H1 (cell line): ENCODE data around the gene ZBTB25. TPM values are rescaled to one million over a fixed set of nuclear protein-coding genes. Genes with fewer than 3 reads are reported as not detected.

ENCODE experiments used
- CTCF ChIA-PET: fragments of 300-600 bp; sonication (Branson Sonifier 250); formaldehyde crosslinking; loops from one replicate; lab custom pipeline; 2021; ENCODE audit not compliant: partially characterized antibody; lab: Charles Lee
- POLR2A ChIA-PET: fragments of 300-600 bp; sonication (Branson Sonifier 250); formaldehyde crosslinking; loops from one replicate; lab custom pipeline; 2021; ENCODE audit warnings: inconsistent platforms; ENCODE audit not compliant: partially characterized antibody; lab: Charles Lee
- DNase-seq, 2 experiments: peaks; one replicate each; pipeline versions ENCODE4 v3.0.0 to v3.0.0-alpha.2; 2010 to 2022; ENCODE audit warnings: low spot score in 2 of 2, low read depth in 1 of 2, mixed read lengths in 1 of 2
- FAIRE-seq: peaks from 2 replicates; lab custom pipeline; 2011; peaks lifted over from hg19 to GRCh38; lab: Jason Lieb, UNC
- H2AFZ ChIP-seq: 2 replicates; pipeline ENCODE4 v1.8.1; 2012; ENCODE audit warnings: low read length, inconsistent platforms
- H2AK5ac ChIP-seq: 2 replicates; pipeline ENCODE4 v1.6.1; 2013; ENCODE audit warnings: low read depth, low read length
- H2BK120ac ChIP-seq: replicated peaks from 2 replicates; pipeline ENCODE3; 2013; ENCODE audit warnings: low read depth, low read length, inconsistent platforms
- H2BK12ac ChIP-seq: 2 replicates; pipeline ENCODE4 v1.6.1; 2013; ENCODE audit warnings: low read depth, low read length
- H2BK15ac ChIP-seq: 2 replicates; pipeline ENCODE4 v1.6.1; 2013; ENCODE audit warnings: low read length
- H2BK20ac ChIP-seq: 2 replicates; pipeline ENCODE4 v1.6.1; 2013; ENCODE audit warnings: low read length
- H2BK5ac ChIP-seq: 2 replicates; pipeline ENCODE4 v1.6.1; 2013; ENCODE audit warnings: low read depth, low read length
- H3K14ac ChIP-seq: 2 replicates; pipeline ENCODE4 v1.6.1; 2013; ENCODE audit warnings: inconsistent platforms; ENCODE audit not compliant: insufficient read length
- H3K18ac ChIP-seq: 2 replicates; pipeline ENCODE4 v1.6.1; 2013; ENCODE audit warnings: low read length; ENCODE audit errors: extremely low read depth
- H3K23ac ChIP-seq: 2 replicates; pipeline ENCODE4 v1.6.1; 2013; ENCODE audit warnings: inconsistent platforms; ENCODE audit not compliant: insufficient read length
- H3K23me2 ChIP-seq: 2 replicates; pipeline ENCODE4 v1.6.1; 2013; ENCODE audit warnings: low read depth, low read length
- H3K27ac ChIP-seq: 2 replicates; pipeline ENCODE4 v1.6.1; 2011; ENCODE audit warnings: low read depth, low read length, inconsistent platforms
- H3K27me3 ChIP-seq, 4 experiments: replicated peaks in 1 of 4; 1 replicate in 1 of 4; 2 replicates in 3 of 4; pipeline versions ENCODE4 v1.6.1 to v1.8.1; 2011 to 2013; ENCODE audit warnings: low read length in 3 of 4, mild to moderate bottlenecking in 3 of 4, inconsistent platforms in 2 of 4, mixed read lengths in 2 of 4, moderate library complexity in 1 of 4; ENCODE audit not compliant: control insufficient read depth in 3 of 4, insufficient read depth in 3 of 4; ENCODE audit errors: extremely low read depth in 1 of 4
- H3K36me3 ChIP-seq, 4 experiments: 2 replicates each; pipeline versions ENCODE4 v1.6.1 to v1.8.1; 2011 to 2013; ENCODE audit warnings: mild to moderate bottlenecking in 4 of 4, low read length in 3 of 4, moderate library complexity in 2 of 4, control low read depth in 1 of 4, inconsistent platforms in 1 of 4; ENCODE audit not compliant: insufficient read depth in 4 of 4, control insufficient read depth in 2 of 4
- H3K4ac ChIP-seq: replicated peaks from 2 replicates; pipeline ENCODE3; 2013; ENCODE audit warnings: low read length, low read depth, mixed read lengths, inconsistent platforms; ENCODE audit not compliant: insufficient read length
- H3K4me1 ChIP-seq, 4 experiments: replicated peaks in 1 of 4; 1 replicate in 1 of 4; 2 replicates in 3 of 4; pipeline versions ENCODE4 v1.6.1 to v1.8.1; 2011 to 2013; ENCODE audit warnings: low read length in 3 of 4, inconsistent platforms in 2 of 4, mixed read lengths in 1 of 4; ENCODE audit not compliant: insufficient read depth in 4 of 4, control insufficient read depth in 3 of 4
- H3K4me2 ChIP-seq, 2 experiments: 2 replicates each; pipeline versions ENCODE4 v1.6.1 to v1.8.1; 2011 to 2013; ENCODE audit warnings: low read depth in 2 of 2, low read length in 2 of 2, control low read depth in 1 of 2, inconsistent platforms in 1 of 2, mild to moderate bottlenecking in 1 of 2; ENCODE audit not compliant: insufficient read depth in 1 of 2
- H3K4me3 ChIP-seq, 4 experiments: fragments of 200-600, 300-600 bp in 1 of 4; sonication (generic), shearing (Covaris generic), sonication (Bioruptor Twin) in 1 of 4; 2 replicates each; pipeline versions ENCODE4 v1.5.1 to v1.8.1; 2011 to 2016; ENCODE audit warnings: low read length in 4 of 4, low read depth in 3 of 4, control low read depth in 2 of 4, inconsistent platforms in 2 of 4, mild to moderate bottlenecking in 2 of 4, mixed read lengths in 1 of 4, moderate library complexity in 1 of 4; ENCODE audit not compliant: insufficient read depth in 2 of 4; ENCODE audit errors: extremely low read depth in 1 of 4
- H3K56ac ChIP-seq: replicated peaks from 2 replicates; pipeline ENCODE3; 2013; ENCODE audit warnings: low read depth, mild to moderate bottlenecking, mixed read lengths, low read length, inconsistent platforms; ENCODE audit not compliant: insufficient read length
- H3K79me1 ChIP-seq: 2 replicates; pipeline ENCODE4 v1.6.1; 2013; ENCODE audit warnings: low read depth, low read length, control low read depth
- H3K79me2 ChIP-seq, 2 experiments: 2 replicates each; pipeline versions ENCODE4 v1.6.1 to v1.8.1; 2012 to 2013; ENCODE audit warnings: low read length in 2 of 2, mild to moderate bottlenecking in 2 of 2, inconsistent platforms in 1 of 2; ENCODE audit not compliant: insufficient read depth in 2 of 2, control insufficient read depth in 1 of 2
- H3K9ac ChIP-seq, 4 experiments: replicated peaks in 1 of 4; 1 replicate in 1 of 4; 2 replicates in 3 of 4; pipeline versions ENCODE4 v1.6.1 to v1.8.1; 2011 to 2013; ENCODE audit warnings: low read depth in 3 of 4, low read length in 3 of 4, control low read depth in 2 of 4, mild to moderate bottlenecking in 2 of 4, moderate library complexity in 2 of 4, inconsistent platforms in 1 of 4; ENCODE audit errors: extremely low read depth in 1 of 4
- H3K9me3 ChIP-seq, 2 experiments: 2 replicates each; pipeline versions ENCODE4 v1.6.1 to v1.8.1; 2012 to 2013; ENCODE audit warnings: mild to moderate bottlenecking in 2 of 2, moderate library complexity in 2 of 2, control low read depth in 1 of 2, inconsistent platforms in 1 of 2, low read depth in 1 of 2, low read length in 1 of 2, mixed read lengths in 1 of 2; ENCODE audit not compliant: insufficient read depth in 2 of 2
- H4K20me1 ChIP-seq, 2 experiments: replicated peaks in 1 of 2; 2 replicates each; pipeline versions ENCODE3 to v1.8.1; 2011 to 2013; ENCODE audit warnings: inconsistent platforms in 2 of 2, low read length in 2 of 2, mild to moderate bottlenecking in 1 of 2; ENCODE audit not compliant: insufficient read depth in 2 of 2, control insufficient read depth in 1 of 2
- H4K5ac ChIP-seq: 2 replicates; pipeline ENCODE4 v1.6.1; 2013; ENCODE audit warnings: low read length, low read depth, mixed read lengths, inconsistent platforms; ENCODE audit not compliant: insufficient read length
- H4K8ac ChIP-seq: 2 replicates; pipeline ENCODE4 v1.8.0; 2013; ENCODE audit warnings: mild to moderate bottlenecking, moderate library complexity, low read length, inconsistent platforms; ENCODE audit not compliant: insufficient read depth; ENCODE audit errors: extremely low read depth
- H4K91ac ChIP-seq: replicated peaks from 2 replicates; pipeline ENCODE3; 2013; ENCODE audit warnings: low read length, mixed read lengths, inconsistent platforms; ENCODE audit not compliant: insufficient read length
- BRCA1 ChIP-seq: IDR thresholded peaks from 2 replicates; pipeline ENCODE4 v1.6.1; 2012; ENCODE audit warnings: low read depth, low read length, improper control_type of control experiment
- CTBP2 ChIP-seq: IDR thresholded peaks from 2 replicates; pipeline ENCODE4 v1.7.0; 2011; ENCODE audit warnings: borderline replicate concordance, mild to moderate bottlenecking, moderate library complexity, mixed read lengths, low read length; ENCODE audit not compliant: insufficient read depth, insufficient read length
- FOSL1 ChIP-seq: IDR thresholded peaks from 2 replicates; pipeline ENCODE4 v1.6.1; 2011; ENCODE audit warnings: mild to moderate bottlenecking, low read depth, low read length, moderate library complexity; ENCODE audit not compliant: insufficient read depth
- HDAC2 ChIP-seq, 2 experiments: fragments of 300-600 bp in 1 of 2; sonication (generic) in 1 of 2; IDR thresholded peaks; 2 replicates each; pipeline ENCODE4 v1.6.1; 2011 to 2012; ENCODE audit warnings: low read depth in 2 of 2, low read length in 2 of 2, mild to moderate bottlenecking in 2 of 2, moderate library complexity in 2 of 2, borderline replicate concordance in 1 of 2, inconsistent platforms in 1 of 2
- KDM1A ChIP-seq: fragments of 200-600, 300-600 bp; sonication (generic); IDR thresholded peaks from 2 replicates; pipeline ENCODE4 v1.7.1; 2016; ENCODE audit warnings: mild to moderate bottlenecking, low read length, borderline replicate concordance
- MAX ChIP-seq: IDR thresholded peaks from 2 replicates; pipeline ENCODE4 v1.6.1; 2012; ENCODE audit warnings: inconsistent platforms
- POU5F1 ChIP-seq: IDR thresholded peaks from 2 replicates; pipeline ENCODE4 v1.6.1; 2011; ENCODE audit warnings: low read depth, mild to moderate bottlenecking, low read length, moderate library complexity
- RNF2 ChIP-seq: fragments of 200-900, 300-1000 bp; sonication (generic); IDR thresholded peaks from 2 replicates; pipeline ENCODE4 v1.7.1; 2016; ENCODE audit warnings: borderline replicate concordance, low read depth, mild to moderate bottlenecking, antibody characterized with exemption, low read length; ENCODE audit not compliant: poor library complexity, severe bottlenecking; ENCODE audit errors: missing control alignments
- RXRA ChIP-seq: IDR thresholded peaks from 2 replicates; pipeline ENCODE4 v1.6.1; 2011; ENCODE audit warnings: low read depth, mild to moderate bottlenecking, low read length, moderate library complexity; ENCODE audit not compliant: insufficient read depth
- SIRT6 ChIP-seq: IDR thresholded peaks from one replicate; pipeline ENCODE4 v1.7.1; 2012; ENCODE audit warnings: low read length, inconsistent platforms
- YY1 ChIP-seq: IDR thresholded peaks from 2 replicates; pipeline ENCODE4 v1.6.1; 2011; ENCODE audit warnings: low read depth, mild to moderate bottlenecking, low read length
- WGBS, 2 experiments: shearing (Covaris generic) in 1 of 2; methylation state at CpG; one replicate each; pipeline versions ENCODE4 v1.1.6 to v1.1.7; 2013 to 2015; ENCODE audit warnings: low lambda C conversion rate in 2 of 2, mixed read lengths in 2 of 2, inconsistent platforms in 1 of 2, low coverage in 1 of 2, missing lambda C conversion rate in 1 of 2; ENCODE audit not compliant: insufficient replicate concordance in 2 of 2, insufficient coverage in 1 of 2, insufficient read length in 1 of 2; ENCODE audit errors: extremely low coverage in 1 of 2, missing lambda C conversion rate in 1 of 2; 5-methylcytosine and 5-hydroxymethylcytosine counted together
- polyA plus RNA-seq, 7 experiments: library from polyadenylated mRNA; depleted of rRNA in 3 of 7; stranded (reverse) in 5 of 7; unstranded in 2 of 7; fragments of >200 nt in 5 of 7; fragments of 200-250 nt in 2 of 7; gene quantifications; 1 replicate in 5 of 7; 2 replicates in 1 of 7; 4 replicates in 1 of 7; pipeline versions ENCODE4 v1.2.1 to v1.2.3, GENCODE V29; 2011 to 2013; ENCODE audit warnings: missing spikeins in 2 of 7, mixed read lengths in 2 of 7
- total RNA-seq: library from RNA; stranded (reverse); fragmentation: NEBNext Ultra II Directional; extraction: Animal tissue kit (Norgen Biotek cat#: 25700); gene quantifications from 2 replicates; pipeline ENCODE4 v1.2.1, GENCODE V29; 2021

The ZBTB25 gene
- total and polyA plus RNA-seq, 2 of the 8 experiments (the other 6 are each of a cell fraction or from before 2014, with no cell fraction given): 5.4 to 11.4 TPM

GRCh38 chr14:64421166-64421565 lies 82.5 kb downstream of the ZBTB25 start:
- Histone ChIP-seq H3K9me3 (no peaks in the 10 kb centered on the region), H2AK5ac (no peak overlapping the region), H3K27me3 (no peaks in the 10 kb centered on the region), H2AFZ (no peak overlapping the region), H3K36me3 (peaks cover 23 to 89% (median 74%) of the 10 kb centered on the region in 4 experiments), H2BK5ac (no peak overlapping the region; the same call in 1 of the 2 replicates), H4K5ac (no peak overlapping the region), H3K56ac (no peak overlapping the region), H3K14ac (no peak overlapping the region), H3K4ac (no peak overlapping the region), H3K27ac (no peak overlapping the region), H3K4me2 (no peak overlapping the region)
- FAIRE-seq: no peak
- DNase-seq: no peak
- 89% methylated on average over 8 of the region's 8 CpGs; no CpG with 5 or more reads in 1 of the 2 experiments for WGBS, 2 experiments
- CTCF ChIA-PET: interaction anchor here (0.7 to 7.6 kb wide), 6 partner anchors 9 to 1295 kb away, joined by 3 to 74 read pairs (median 4); no protein-coding TSS in a partner anchor
- no peak for TF ChIP-seq RNF2
- no peak for TF ChIP-seq HDAC2 (IDR thresholded peaks at IDR 0.05; ENCODE audit: borderline replicate concordance in 1 of 2, low read depth in 2 of 2, low read length in 2 of 2)
- TF ChIP-seq RXRA: no peak
- TF ChIP-seq POU5F1: no peak
- no peak for TF ChIP-seq CTBP2
- TF ChIP-seq YY1: no peak
- TF ChIP-seq SIRT6: no peak
- TF ChIP-seq BRCA1: no peak
- TF ChIP-seq KDM1A: no peak
- no peak for TF ChIP-seq MAX
- TF ChIP-seq FOSL1: no peak
- TF ChIP-seq, all 59 proteins: peak for 0
- POLR2A ChIA-PET: interaction anchor here (1.1 kb wide), 1 partner anchor 9 kb away, joined by 6 read pairs; no protein-coding TSS in a partner anchor
- Histone ChIP-seq H3K18ac (no peak overlapping the region), H3K23ac (no peak overlapping the region), H3K79me1 (0 out of 2 replicates have a peak, but pooled peaks cover 3% of the 10 kb centered on the region), H3K79me2 (no peaks in the 10 kb centered on the region), H2BK15ac (no peak overlapping the region), H3K4me3 (no peak overlapping the region), H3K9ac (no peak overlapping the region), H4K8ac (no peak overlapping the region), H3K4me1 (no peaks in the 10 kb centered on the region), H2BK20ac (no peak overlapping the region), H3K23me2 (no peaks in the 10 kb centered on the region), H2BK120ac (no peak overlapping the region), H4K91ac (no peak overlapping the region), H4K20me1 (peaks cover 0 to 6% of the 10 kb centered on the region in 2 experiments), H2BK12ac (no peak overlapping the region)
